HG03378 (cell line): Measurements from ENCODE around the gene NT5C2.
"Not testable (repeated sequence)": the region's sequence is repeated elsewhere in the genome, so short reads cannot be mapped to it uniquely, and the experiment has no call there.

Experiments used
- ATAC-seq: cut with Tn5 transposase; IDR thresholded peaks from one replicate; pipeline ENCODE4 v1.9.1; 2021; ENCODE audit warnings: mild to moderate bottlenecking, moderate library complexity; ENCODE audit not compliant: unreplicated experiment

NT5C2 gene

DNA sequence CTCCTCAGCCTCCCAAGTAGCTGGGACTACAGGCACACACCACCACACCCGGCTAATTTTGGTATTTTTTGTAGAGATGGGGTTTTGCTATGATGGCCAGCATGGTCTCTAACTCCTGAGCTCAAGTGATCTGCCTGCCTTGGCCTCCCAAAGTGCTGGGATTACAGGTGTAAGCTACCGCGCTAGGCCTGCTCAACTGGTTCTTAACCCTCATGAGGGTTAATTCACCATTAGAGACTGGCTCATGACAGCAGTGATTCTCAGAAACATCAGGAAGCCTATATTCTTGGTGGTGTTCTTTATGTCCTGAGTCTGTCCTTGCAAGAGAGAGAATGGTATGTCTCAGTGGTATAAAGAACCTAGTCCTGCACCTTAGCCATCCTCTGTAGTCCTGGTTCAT lies 10.4 kb upstream of the NT5C2 start:
- ATAC-seq, result no peak

DNA sequence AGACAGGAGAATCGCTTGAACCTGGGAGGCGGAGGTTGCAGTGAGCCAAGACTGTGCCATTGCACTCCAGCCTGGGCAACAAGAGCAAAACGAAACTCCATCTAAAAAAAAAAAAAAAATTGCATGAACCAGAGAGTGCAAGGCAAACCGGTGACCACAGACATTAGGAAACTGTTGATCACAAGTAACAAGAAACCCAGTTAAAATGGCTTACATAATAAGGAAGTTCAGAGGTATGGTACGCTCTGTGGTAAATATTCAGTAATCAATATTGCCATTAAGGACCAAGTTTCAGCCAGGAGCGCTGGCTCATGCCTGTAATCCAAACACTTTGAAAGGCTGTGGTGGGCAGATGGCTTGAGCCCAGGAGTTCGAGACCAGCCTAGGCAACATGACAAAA lies 9.2 kb upstream of the NT5C2 start:
- ATAC-seq, result no peak

GRCh38 chr10:103199488-103199887 lies 6.4 kb upstream of the NT5C2 start:
- ATAC-seq, result no peak

GRCh38 chr10:103198648-103199047 lies 5.6 kb upstream of the NT5C2 start:
- ATAC-seq, result no peak

- no peak for ATAC-seq
These were observed 4.8 kb upstream of the NT5C2 start for GRCh38 chr10:103197903-103198302.

DNA sequence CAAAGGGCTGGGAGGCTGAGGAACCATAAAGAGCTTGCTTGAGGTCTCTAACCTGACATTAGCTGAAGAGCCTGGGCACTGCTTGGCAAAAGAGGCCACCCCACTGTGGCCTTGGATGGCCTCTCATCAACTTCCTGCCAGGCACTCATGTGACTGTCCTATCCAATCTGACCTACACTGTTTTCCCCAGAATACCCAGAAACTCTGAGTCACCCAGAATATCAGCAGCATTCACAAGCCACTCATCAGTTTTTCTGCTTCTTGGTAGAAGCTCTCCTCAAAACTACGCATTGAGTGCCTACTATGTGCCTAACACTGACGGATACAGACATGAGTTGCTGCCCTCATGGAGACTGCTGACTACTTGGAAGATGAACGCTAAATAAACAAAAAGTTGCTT lies 4.1 kb upstream of the NT5C2 start:
- no peak for ATAC-seq

DNA sequence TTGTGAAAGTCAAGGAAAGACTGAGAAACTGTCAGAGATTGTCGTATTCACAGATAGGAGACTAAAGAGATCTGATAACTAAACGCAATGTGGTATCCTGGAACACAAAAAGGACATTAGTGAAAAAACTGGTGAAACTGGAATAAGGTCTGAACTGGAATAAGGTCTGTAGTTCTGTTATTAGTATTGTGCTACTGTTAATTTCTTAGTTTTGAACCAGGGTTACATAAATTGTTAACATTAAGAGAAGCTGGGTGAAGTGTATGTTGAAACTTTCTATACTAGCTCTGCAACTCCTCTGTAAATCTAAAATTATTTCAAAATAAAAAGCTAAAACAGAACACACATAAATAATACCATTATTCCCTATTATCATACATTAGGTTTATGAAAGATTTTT lies 3.4 kb upstream of the NT5C2 start:
- no peak for ATAC-seq

- ATAC-seq, result peak; percentile 47
These were observed 903 bp upstream of the NT5C2 start for GRCh38 chr10:103193820-103194529.

DNA sequence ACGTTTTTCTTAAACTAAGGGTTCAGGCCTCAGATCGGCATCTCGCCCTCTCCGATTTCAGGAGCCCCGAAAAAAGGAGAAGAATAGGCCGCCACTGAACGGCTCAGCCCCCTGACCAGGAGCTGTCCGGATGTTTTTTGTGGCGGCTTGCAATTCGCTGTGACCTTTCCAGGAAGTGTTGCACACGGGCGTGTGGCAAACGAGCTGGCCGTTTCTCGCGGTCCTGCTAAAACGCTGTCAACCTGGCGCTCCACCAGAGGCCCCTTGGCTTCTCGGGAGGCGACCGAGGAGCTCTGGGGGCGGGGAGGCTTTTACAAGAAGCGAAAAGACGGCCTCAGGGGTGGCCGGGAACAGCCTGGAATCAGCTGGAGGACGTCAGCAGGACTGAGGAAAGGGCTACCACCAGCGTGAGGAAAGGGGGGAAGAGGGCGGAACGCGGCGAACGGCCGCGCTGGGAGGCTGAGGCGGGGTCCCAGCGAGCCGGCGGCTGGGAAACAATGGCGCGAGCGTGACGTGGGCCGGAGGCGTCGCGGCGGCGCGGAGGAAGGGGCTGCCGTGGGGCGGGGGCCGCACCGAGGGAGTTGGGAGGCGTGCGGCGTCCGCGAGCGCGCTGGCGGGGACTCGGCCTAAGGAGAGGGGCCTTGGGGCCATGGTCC lies 493 bp downstream of the NT5C2 start:
- no peak for ATAC-seq

- ATAC-seq, result no peak
These were observed 1.0 kb downstream of the NT5C2 start for GRCh38 chr10:103192089-103192450.

DNA sequence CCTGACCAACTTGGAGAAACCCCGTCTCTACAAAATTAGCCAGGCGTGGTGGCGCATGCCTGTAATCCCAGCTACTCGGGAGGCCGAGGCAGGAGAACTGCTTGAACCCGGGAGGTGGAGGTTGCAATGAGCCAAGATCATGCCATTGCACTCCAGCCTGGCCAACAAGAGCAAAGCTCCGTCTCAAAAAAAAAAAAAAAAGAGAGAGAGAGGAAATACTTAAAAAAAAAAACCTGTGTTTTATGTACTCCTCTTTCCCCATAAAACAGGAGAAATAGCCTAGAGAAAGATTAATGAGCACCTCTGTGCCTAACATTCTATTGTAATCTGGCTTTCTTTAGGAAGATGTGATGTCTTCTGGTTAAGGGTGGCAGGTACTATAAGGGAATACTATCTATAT lies 1.9 kb downstream of the NT5C2 start:
- not testable (repeated sequence) for ATAC-seq

GRCh38 chr10:103188853-103189252 lies 4.2 kb downstream of the NT5C2 start:
- no peak for ATAC-seq

DNA sequence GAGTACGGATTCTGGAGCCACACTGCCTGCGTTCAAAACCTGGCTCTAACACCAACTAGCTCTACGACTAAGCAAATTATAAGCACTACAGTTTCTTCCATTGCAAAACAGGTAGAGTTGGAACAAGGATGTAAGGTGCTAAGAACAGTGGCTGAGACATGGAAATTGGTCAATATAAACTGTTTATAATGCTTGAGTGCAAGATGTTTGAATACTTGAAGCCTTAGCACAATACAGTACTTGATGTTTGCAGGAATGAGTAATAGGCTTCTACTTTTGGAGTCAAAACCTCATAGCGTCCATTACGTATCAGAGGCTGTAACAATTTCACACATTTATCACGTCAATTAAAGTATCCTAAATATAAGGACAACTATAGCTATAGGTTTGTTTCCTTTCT lies 6.9 kb downstream of the NT5C2 start:
- no peak for ATAC-seq

GRCh38 chr10:103184615-103185014 lies 8.5 kb downstream of the NT5C2 start:
- ATAC-seq, result no peak

- ATAC-seq, result not testable (repeated sequence)
These were observed 9.1 kb downstream of the NT5C2 start for GRCh38 chr10:103183991-103184451.

DNA sequence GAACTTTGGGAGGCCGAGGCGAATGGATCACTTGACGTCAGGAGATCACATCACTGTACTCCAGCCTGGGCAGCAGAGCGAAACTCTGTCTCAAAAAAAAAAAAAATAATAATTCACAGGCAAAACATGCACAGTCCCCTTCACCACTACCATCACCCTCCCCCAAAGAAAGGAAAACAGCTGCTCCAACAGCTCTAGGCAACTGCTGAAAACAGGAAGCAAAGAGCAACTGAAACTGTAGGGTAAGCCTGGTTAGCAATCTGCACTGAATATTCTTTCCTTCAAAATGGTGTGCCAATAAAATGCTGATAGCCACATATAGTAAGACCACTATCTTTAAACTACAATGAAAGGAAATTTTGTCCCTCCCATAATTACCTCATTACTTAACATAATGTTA lies 11.8 kb downstream of the NT5C2 start:
- no peak for ATAC-seq

- ATAC-seq, result no peak
These were observed 12.6 kb downstream of the NT5C2 start for GRCh38 chr10:103180491-103180890.

DNA sequence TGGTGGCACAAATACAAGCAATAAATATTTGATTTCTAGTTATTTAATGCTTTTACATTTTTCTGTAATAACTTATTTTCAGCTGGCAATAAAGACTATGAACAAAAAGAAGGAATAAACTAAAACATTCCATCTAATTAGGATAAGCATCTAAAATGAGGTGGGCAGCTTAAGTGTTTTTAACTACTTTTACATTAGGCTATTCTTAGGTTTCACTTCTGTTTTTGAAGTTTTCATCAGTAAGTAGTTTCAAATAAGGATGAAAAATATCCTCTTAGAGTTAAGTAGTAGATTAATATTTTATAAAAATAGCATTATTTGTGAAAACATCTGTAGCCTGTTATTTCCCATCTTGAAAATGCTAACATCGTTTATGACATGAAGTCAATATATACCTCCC lies 15.9 kb downstream of the NT5C2 start:
- no peak for ATAC-seq

- ATAC-seq, result no peak
These were observed 17.3 kb downstream of the NT5C2 start for GRCh38 chr10:103175580-103176285.

DNA sequence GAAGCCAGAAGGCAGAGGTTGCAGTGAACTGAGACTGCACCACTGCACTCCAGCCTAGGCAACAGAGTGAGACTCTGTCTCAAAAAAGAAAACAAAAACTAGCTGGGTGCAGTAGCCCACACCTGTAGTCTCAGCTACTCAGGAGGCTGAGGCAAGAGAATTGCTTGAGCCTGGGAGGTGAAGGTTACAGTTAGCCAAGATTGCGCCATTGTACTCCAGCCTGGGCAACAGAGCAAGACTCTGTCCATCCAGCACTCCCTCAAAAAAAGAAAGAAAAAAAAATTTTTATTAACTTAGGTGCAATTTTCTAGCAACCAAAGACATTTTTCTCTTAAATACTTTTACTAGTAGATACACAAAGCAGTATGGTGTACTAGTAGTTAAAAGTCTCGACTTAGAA lies 18.7 kb downstream of the NT5C2 start:
- not testable (repeated sequence) for ATAC-seq

GRCh38 chr10:103171278-103171677 lies 21.8 kb downstream of the NT5C2 start:
- no peak for ATAC-seq

- no peak for ATAC-seq
These were observed 24.6 kb downstream of the NT5C2 start for GRCh38 chr10:103168438-103168837.
